Suprapubic skin (tissue), 4 donors: Measurements from ENCODE around the gene DPYD.

Experiments used
- CTCF ChIP-seq, 2 donors: fragments of 200-600 bp in 1 of 2; fragments of 450-650 bp in 1 of 2; sonication (generic) in 1 of 2; IDR thresholded peaks; one replicate each; pipeline ENCODE4 v1.5.1; 2016 to 2019; ENCODE audit warnings: antibody characterized with exemption in 2 of 2, mild to moderate bottlenecking in 1 of 2, moderate library complexity in 1 of 2
- EP300 ChIP-seq: sonication (generic); formaldehyde crosslinking; IDR thresholded peaks from one replicate; pipeline ENCODE4 v1.6.1; 2017; ENCODE audit warnings: antibody characterized with exemption
- POLR2A ChIP-seq, 2 donors: fragments of 450-650 bp; IDR thresholded peaks; one replicate each; pipeline ENCODE4 v1.6.1; 2017; ENCODE audit warnings: antibody characterized with exemption in 2 of 2, mild to moderate bottlenecking in 2 of 2, moderate library complexity in 2 of 2
- POLR2AphosphoS5 ChIP-seq, 3 donors: sonication (generic); formaldehyde crosslinking; IDR thresholded peaks; one replicate each; pipeline ENCODE4 v1.6.1; 2017; ENCODE audit warnings: antibody characterized with exemption in 3 of 3

GRCh38 chr1:97929874-97930851 lies 9.3 kb upstream of the DPYD start:
- TF ChIP-seq CTCF (IDR thresholded peaks at IDR 0.05) = no peak
- TF ChIP-seq POLR2AphosphoS5 (IDR thresholded peaks at IDR 0.05) = no peak
- no peak for TF ChIP-seq POLR2A (IDR thresholded peaks at IDR 0.05)
- no peak for TF ChIP-seq EP300
